ENCODE data around the gene HEATR5A. TPM values are rescaled to one million over a fixed set of nuclear protein-coding genes. Genes with fewer than 3 reads are reported as not detected.
"Not testable (repeated sequence)": the region's sequence is repeated elsewhere in the genome, so short reads cannot be mapped to it uniquely, and the experiment has no call there.

HEATR5A gene
- total and polyA plus RNA-seq, 2 donors (not counting 1 experiment from before 2014, with no cell fraction given), result 4.8 to 22.1 TPM

DNA sequence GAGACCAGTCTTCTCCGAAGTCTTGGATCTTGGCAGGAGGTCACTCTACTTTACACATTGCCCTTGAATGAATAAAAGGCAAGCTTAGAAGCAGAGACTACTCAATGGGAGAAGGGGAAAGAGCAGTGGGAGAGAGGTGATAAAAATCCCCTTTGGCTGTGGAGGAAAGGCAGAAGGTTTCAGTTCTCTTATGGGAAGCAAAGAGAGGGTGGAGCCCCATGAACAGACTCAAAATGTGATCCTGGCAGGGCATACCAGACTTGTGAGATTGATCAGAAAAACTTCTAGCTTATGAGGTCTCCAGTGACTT, 163.2 kb downstream of the HEATR5A start:
- no peak overlapping the region for H3K27ac ChIP-seq (ENCODE audit: low read length in 2 of 2)
- H2AFZ ChIP-seq (ENCODE audit: insufficient read depth, low read depth, low read length, poor library complexity, severe bottlenecking), result no peak overlapping the region
- POLR2A ChIA-PET, result no interaction called here
- Mint-ChIP-seq H3K4me3 (no peak overlapping the region), H3K27me3 (no peaks in the 10 kb centered on the region), H3K27ac (no peak overlapping the region), H3K4me1 (peaks cover 9% of the 10 kb centered on the region), H3K9me3 (ENCODE audit: insufficient read depth) (no peaks in the 10 kb centered on the region)
- no peak overlapping the region for H3K4me3 ChIP-seq (ENCODE audit: control extremely low read depth in 1 of 5, extremely low read depth in 1 of 5, insufficient read depth in 1 of 5, low read depth in 2 of 5, low read length in 4 of 5)
- H3K4me1 ChIP-seq (ENCODE audit: control insufficient read depth in 2 of 2, insufficient read depth in 2 of 2, low read length in 2 of 2), result no peaks in the 10 kb centered on the region
- TF ChIP-seq, protein P1, sequence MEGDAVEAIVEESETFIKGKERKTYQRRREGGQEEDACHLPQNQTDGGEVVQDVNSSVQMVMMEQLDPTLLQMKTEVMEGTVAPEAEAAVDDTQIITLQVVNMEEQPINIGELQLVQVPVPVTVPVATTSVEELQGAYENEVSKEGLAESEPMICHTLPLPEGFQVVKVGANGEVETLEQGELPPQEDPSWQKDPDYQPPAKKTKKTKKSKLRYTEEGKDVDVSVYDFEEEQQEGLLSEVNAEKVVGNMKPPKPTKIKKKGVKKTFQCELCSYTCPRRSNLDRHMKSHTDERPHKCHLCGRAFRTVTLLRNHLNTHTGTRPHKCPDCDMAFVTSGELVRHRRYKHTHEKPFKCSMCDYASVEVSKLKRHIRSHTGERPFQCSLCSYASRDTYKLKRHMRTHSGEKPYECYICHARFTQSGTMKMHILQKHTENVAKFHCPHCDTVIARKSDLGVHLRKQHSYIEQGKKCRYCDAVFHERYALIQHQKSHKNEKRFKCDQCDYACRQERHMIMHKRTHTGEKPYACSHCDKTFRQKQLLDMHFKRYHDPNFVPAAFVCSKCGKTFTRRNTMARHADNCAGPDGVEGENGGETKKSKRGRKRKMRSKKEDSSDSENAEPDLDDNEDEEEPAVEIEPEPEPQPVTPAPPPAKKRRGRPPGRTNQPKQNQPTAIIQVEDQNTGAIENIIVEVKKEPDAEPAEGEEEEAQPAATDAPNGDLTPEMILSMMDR (IDR thresholded peaks at IDR 0.05), result no peak
- no peak for TF ChIP-seq EZH2 (IDR thresholded peaks at IDR 0.05; ENCODE audit: borderline replicate concordance, insufficient read depth, low read depth, low read length, poor library complexity, severe bottlenecking)
- peaks cover 0 to 2% (median 0%) of the 10 kb centered on the region in 3 donors for H3K9me3 ChIP-seq (ENCODE audit: control extremely low read depth in 1 of 3, control insufficient read depth in 2 of 3, insufficient read depth in 1 of 3, low read length in 2 of 3)
- CTCF ChIA-PET, result no interaction called here
- DNase-seq, result no peak
- no peak for ATAC-seq (ENCODE audit: low read depth)
- no peak overlapping the region for H3K4me2 ChIP-seq (replicated peaks; ENCODE audit: low read depth, low read length, poor library complexity, severe bottlenecking)
- H3K9ac ChIP-seq (ENCODE audit: low read length), result no peak overlapping the region
- WGBS (ENCODE audit: insufficient coverage), result no CpG with 5 or more reads among the region's 1 CpG
- H3K79me2 ChIP-seq (ENCODE audit: control insufficient read depth, insufficient read depth, low read length), result no peaks in the 10 kb centered on the region
- H3K27me3 ChIP-seq (replicated peaks in 1 of 4; ENCODE audit: control extremely low read depth in 1 of 4, control insufficient read depth in 3 of 4, insufficient read depth in 4 of 4, low read length in 3 of 4), result no peaks in the 10 kb centered on the region
- H4K20me1 ChIP-seq (ENCODE audit: control insufficient read depth, insufficient read depth, low read length, poor library complexity, severe bottlenecking), result no peaks in the 10 kb centered on the region
- no peaks in the 10 kb centered on the region for H3K36me3 ChIP-seq (replicated peaks in 1 of 2; ENCODE audit: control extremely low read depth in 1 of 2, control insufficient read depth in 1 of 2, extremely low read depth in 1 of 2, insufficient read depth in 2 of 2, low read length in 1 of 2)
- intact Hi-C loops (cut with micrococcal nuclease), result no loop called here

DNA sequence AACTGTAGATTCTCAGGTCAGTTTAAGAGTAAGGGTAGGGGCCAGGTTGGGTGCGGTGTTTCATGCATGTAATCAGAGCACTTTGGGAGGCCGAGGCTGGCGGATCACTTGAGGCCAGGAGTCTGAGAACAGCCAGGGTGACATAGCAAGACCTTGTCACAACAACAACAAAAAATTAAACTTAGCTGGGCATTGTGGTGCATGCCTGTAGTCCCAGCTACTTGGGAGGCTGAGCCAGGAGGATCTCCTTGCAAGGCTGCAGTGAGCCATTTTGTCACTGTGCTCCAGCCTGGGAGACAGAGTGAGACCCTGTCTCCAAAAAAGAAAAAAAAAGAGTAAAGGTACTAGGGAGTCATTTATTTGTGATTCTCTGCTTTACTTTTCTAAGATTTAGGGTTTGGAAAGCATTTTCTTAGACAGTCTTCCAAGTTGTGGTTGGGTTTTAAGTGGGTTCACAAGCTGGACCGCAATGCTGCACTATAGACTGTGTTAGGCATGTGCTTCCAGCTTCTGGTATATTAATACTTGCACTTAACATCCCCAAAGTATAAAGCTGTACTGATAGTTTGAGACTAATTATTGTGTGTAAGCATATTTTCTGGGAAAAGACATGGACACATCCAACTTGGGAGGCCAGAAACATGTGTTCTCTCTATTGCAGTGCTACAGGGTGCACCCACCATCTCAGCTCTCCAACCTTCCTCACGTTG, 163.7 kb downstream of the HEATR5A start:
- Mint-ChIP-seq H3K4me3 (no peak overlapping the region), H3K27ac (no peak overlapping the region), H3K9me3 (ENCODE audit: insufficient read depth) (no peaks in the 10 kb centered on the region), H3K27me3 (no peaks in the 10 kb centered on the region), H3K4me1 (peaks cover 4% of the 10 kb centered on the region)
- H3K4me3 ChIP-seq (ENCODE audit: control extremely low read depth in 1 of 5, extremely low read depth in 1 of 5, insufficient read depth in 1 of 5, low read depth in 2 of 5, low read length in 4 of 5), result no peak overlapping the region
- POLR2A ChIA-PET, result no interaction called here
- DNase-seq, result no peak
- no peaks in the 10 kb centered on the region for H4K20me1 ChIP-seq (ENCODE audit: control insufficient read depth, insufficient read depth, low read length, poor library complexity, severe bottlenecking)
- no CpG with 5 or more reads among the region's 5 CpGs for WGBS (ENCODE audit: insufficient coverage)
- no peak overlapping the region for H2AFZ ChIP-seq (ENCODE audit: insufficient read depth, low read depth, low read length, poor library complexity, severe bottlenecking)
- H3K36me3 ChIP-seq (replicated peaks in 1 of 2; ENCODE audit: control extremely low read depth in 1 of 2, control insufficient read depth in 1 of 2, extremely low read depth in 1 of 2, insufficient read depth in 2 of 2, low read length in 1 of 2), result no peaks in the 10 kb centered on the region
- intact Hi-C loops (cut with micrococcal nuclease), result no loop called here
- no peaks in the 10 kb centered on the region for H3K4me1 ChIP-seq (ENCODE audit: control insufficient read depth in 2 of 2, insufficient read depth in 2 of 2, low read length in 2 of 2)
- no peak overlapping the region for H3K9ac ChIP-seq (ENCODE audit: low read length)
- CTCF ChIA-PET, result no interaction called here
- H3K27ac ChIP-seq (ENCODE audit: low read length in 2 of 2), result no peak overlapping the region
- TF ChIP-seq EZH2 (IDR thresholded peaks at IDR 0.05; ENCODE audit: borderline replicate concordance, insufficient read depth, low read depth, low read length, poor library complexity, severe bottlenecking), result no peak
- TF ChIP-seq, protein P1 (IDR thresholded peaks at IDR 0.05), result no peak
- H3K9me3 ChIP-seq (ENCODE audit: control extremely low read depth in 1 of 3, control insufficient read depth in 2 of 3, insufficient read depth in 1 of 3, low read length in 2 of 3), result peaks cover 0 to 2% (median 0%) of the 10 kb centered on the region in 3 donors
- H3K27me3 ChIP-seq (replicated peaks in 1 of 4; ENCODE audit: control extremely low read depth in 1 of 4, control insufficient read depth in 3 of 4, insufficient read depth in 4 of 4, low read length in 3 of 4), result no peaks in the 10 kb centered on the region
- ATAC-seq (ENCODE audit: low read depth), result no peak
- H3K79me2 ChIP-seq (ENCODE audit: control insufficient read depth, insufficient read depth, low read length), result no peaks in the 10 kb centered on the region
- no peak overlapping the region for H3K4me2 ChIP-seq (replicated peaks; ENCODE audit: low read depth, low read length, poor library complexity, severe bottlenecking)

DNA sequence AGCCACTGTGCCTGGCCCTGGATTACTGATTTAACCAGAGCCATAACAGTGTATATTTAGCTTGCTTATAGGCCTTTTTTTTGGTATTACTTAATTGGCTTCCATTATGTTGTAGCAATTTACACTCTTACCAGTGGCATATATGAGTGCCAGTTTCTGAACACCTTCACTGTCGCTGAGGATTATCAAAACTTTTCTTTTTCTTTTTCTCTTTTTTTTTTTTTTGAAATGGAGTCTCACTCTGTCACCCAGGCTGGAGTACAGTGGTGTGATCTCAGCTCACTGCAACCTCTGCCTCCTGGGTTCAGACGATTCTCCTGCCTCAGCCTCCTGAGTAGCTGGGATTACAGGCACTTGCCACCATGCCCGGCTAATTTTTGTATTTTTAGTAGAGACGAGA, 164.4 kb downstream of the HEATR5A start:
- H3K4me1 Mint-ChIP-seq; H3K9me3 Mint-ChIP-seq (ENCODE audit: insufficient read depth); H3K27me3 Mint-ChIP-seq; H3K36me3 ChIP-seq (replicated peaks in 1 of 2; ENCODE audit: control extremely low read depth in 1 of 2, control insufficient read depth in 1 of 2, extremely low read depth in 1 of 2, insufficient read depth in 2 of 2, low read length in 1 of 2); H3K4me3 Mint-ChIP-seq; DNase-seq; H4K20me1 ChIP-seq (ENCODE audit: control insufficient read depth, insufficient read depth, low read length, poor library complexity, severe bottlenecking); H3K27ac Mint-ChIP-seq; H3K27ac ChIP-seq (ENCODE audit: low read length in 2 of 2); H3K4me3 ChIP-seq (ENCODE audit: control extremely low read depth in 1 of 5, extremely low read depth in 1 of 5, insufficient read depth in 1 of 5, low read depth in 2 of 5, low read length in 4 of 5); H3K79me2 ChIP-seq (ENCODE audit: control insufficient read depth, insufficient read depth, low read length); H3K27me3 ChIP-seq (replicated peaks in 1 of 4; ENCODE audit: control extremely low read depth in 1 of 4, control insufficient read depth in 3 of 4, insufficient read depth in 4 of 4, low read length in 3 of 4); intact Hi-C loops (cut with micrococcal nuclease); CTCF ChIA-PET; POLR2A ChIA-PET; H3K4me2 ChIP-seq (replicated peaks; ENCODE audit: low read depth, low read length, poor library complexity, severe bottlenecking); H3K4me1 ChIP-seq (ENCODE audit: control insufficient read depth in 2 of 2, insufficient read depth in 2 of 2, low read length in 2 of 2); H3K9ac ChIP-seq (ENCODE audit: low read length); ATAC-seq (ENCODE audit: low read depth); H3K9me3 ChIP-seq (ENCODE audit: control extremely low read depth in 1 of 3, control insufficient read depth in 2 of 3, insufficient read depth in 1 of 3, low read length in 2 of 3); H2AFZ ChIP-seq (ENCODE audit: insufficient read depth, low read depth, low read length, poor library complexity, severe bottlenecking): not testable (repeated sequence)
- 90% methylated on average over 2 of the region's 4 CpGs for WGBS (ENCODE audit: insufficient coverage)
